Left lung (tissue), 10 donors: ENCODE results near the gene CYB5R4. TPM values are rescaled to one million over a fixed set of nuclear protein-coding genes. Genes with fewer than 3 reads are reported as not detected.
"Not testable (repeated sequence)": the region's sequence is repeated elsewhere in the genome, so short reads cannot be mapped to it uniquely, and the experiment has no call there.

Experiments
- ATAC-seq: fragments of 200-7000 bp; cut with Tn5 transposase; one replicate; pipeline ENCODE4 v1.9.1; 2020; ENCODE audit warnings: moderate library complexity
- DNase-seq, 4 donors: peaks; one replicate each; pipeline ENCODE4 v3.0.0-alpha.2; 2013 to 2020
- H3K27ac ChIP-seq, 2 donors: fragments of 200-600 bp; sonication (generic) in 1 of 2; one replicate each; pipeline versions ENCODE4 v1.5.0 to v1.8.0; 2020 to 2021
- H3K27me3 ChIP-seq, 2 donors: fragments of 200-600 bp; sonication (generic) in 1 of 2; one replicate each; pipeline versions ENCODE4 v1.5.0 to v1.8.0; 2020 to 2021
- H3K36me3 ChIP-seq, 2 donors: fragments of 200-600 bp; sonication (generic) in 1 of 2; one replicate each; pipeline versions ENCODE4 v1.5.0 to v1.8.0; 2020 to 2021
- H3K4me1 ChIP-seq, 2 donors: fragments of 200-600 bp; one replicate each; pipeline ENCODE4 v1.8.0; 2021
- H3K4me3 ChIP-seq, 2 donors: fragments of 200-600 bp; sonication (generic) in 1 of 2; one replicate each; pipeline versions ENCODE4 v1.5.0 to v1.8.0; 2020 to 2021; ENCODE audit warnings: mild to moderate bottlenecking in 1 of 2
- H3K9me3 ChIP-seq, 2 donors: fragments of 200-600 bp; sonication (generic) in 1 of 2; one replicate each; pipeline versions ENCODE4 v1.5.0 to v1.8.0; 2020 to 2021
- CTCF ChIP-seq, 2 donors: fragments of 200-600 bp; sonication (generic) in 1 of 2; IDR thresholded peaks; one replicate each; pipeline versions ENCODE4 v1.5.0 to v1.8.0; 2021; ENCODE audit warnings: antibody characterized with exemption in 2 of 2
- intact Hi-C, 2 donors: fragments of 100-400 bp; cut with DNase I; formaldehyde crosslinking; loops; one replicate each; pipeline versions ENCODE4 v1.11.2 to v1.14.2; 2022
- polyA plus RNA-seq, 6 donors: library from polyadenylated mRNA; unstranded; fragments of 120-200 nt; gene quantifications; one replicate each; pipeline ENCODE4 v1.2.1, GENCODE V29; 2013; ENCODE audit not compliant: insufficient read length in 6 of 6
- total RNA-seq, 2 donors: library from RNA; stranded (reverse); fragmentation: NEBNext Ultra II Directional; extraction: Animal tissue kit (Norgen Biotek cat#: 25700); gene quantifications; one replicate each; pipeline ENCODE4 v1.2.1, GENCODE V29; 2021
- donor health status: DM: no; HTN: yes; CAD: no.
- donor health status: DM: no; HTN: no; CAD: no.

Gene CYB5R4
- total and polyA plus RNA-seq, 8 donors: 9.0 to 44.3 (median 12.9) TPM

- Histone ChIP-seq H3K4me1 (no peaks in the 10 kb centered on the region), H3K27ac (no peak overlapping the region), H3K9me3 (no peaks in the 10 kb centered on the region), H3K4me3 (no peak overlapping the region), H3K36me3 (peaks cover 0 to 28% of the 10 kb centered on the region in 2 donors), H3K27me3 (no peaks in the 10 kb centered on the region)
- no peak for DNase-seq
- ATAC-seq: no peak
- intact Hi-C loops: no loop called here
- TF ChIP-seq CTCF (IDR thresholded peaks at IDR 0.05): no peak
Observed at GRCh38 chr6:83920017-83920416, 60.5 kb downstream of the CYB5R4 start.

- H3K27me3 ChIP-seq: no peaks in the 10 kb centered on the region
- no peak overlapping the region for H3K27ac ChIP-seq
- no peaks in the 10 kb centered on the region for H3K9me3 ChIP-seq
- no peak for TF ChIP-seq CTCF (IDR thresholded peaks at IDR 0.05)
- no peak for DNase-seq
- H3K4me3 ChIP-seq: no peak overlapping the region
- ATAC-seq: no peak
- peaks cover 0 to 41% of the 10 kb centered on the region in 2 donors for H3K36me3 ChIP-seq
- no peaks in the 10 kb centered on the region for H3K4me1 ChIP-seq
- intact Hi-C loops: no loop called here
Observed at GRCh38 chr6:83921315-83921714, 61.8 kb downstream of the CYB5R4 start.

- no peak overlapping the region for H3K4me3 ChIP-seq
- no peaks in the 10 kb centered on the region for H3K27me3 ChIP-seq
- no peak for TF ChIP-seq CTCF (IDR thresholded peaks at IDR 0.05)
- intact Hi-C loops: no loop called here
- ATAC-seq: no peak
- no peaks in the 10 kb centered on the region for H3K4me1 ChIP-seq
- no peak for DNase-seq
- peaks cover 0 to 83% of the 10 kb centered on the region in 2 donors for H3K36me3 ChIP-seq
- no peaks in the 10 kb centered on the region for H3K9me3 ChIP-seq
- no peak overlapping the region for H3K27ac ChIP-seq
Observed at GRCh38 chr6:83927470-83927869, 68.0 kb downstream of the CYB5R4 start.

- no peak overlapping the region for H3K4me3 ChIP-seq
- intact Hi-C loops: no loop called here
- H3K27me3 ChIP-seq: no peaks in the 10 kb centered on the region
- ATAC-seq (no peak), DNase-seq (no peak)
- H3K27ac ChIP-seq: no peak overlapping the region
- TF ChIP-seq CTCF (IDR thresholded peaks at IDR 0.05): no peak
- H3K4me1 ChIP-seq: no peaks in the 10 kb centered on the region
- no peaks in the 10 kb centered on the region for H3K9me3 ChIP-seq
- H3K36me3 ChIP-seq: peaks cover 0 to 82% of the 10 kb centered on the region in 2 donors
Observed at GRCh38 chr6:83928286-83928685, 68.8 kb downstream of the CYB5R4 start.

- ATAC-seq, H3K27ac ChIP-seq, intact Hi-C loops, H3K27me3 ChIP-seq, H3K4me1 ChIP-seq, H3K9me3 ChIP-seq, H3K4me3 ChIP-seq, DNase-seq: not testable (repeated sequence)
- peaks cover 0 to 23% of the 10 kb centered on the region in 2 donors for H3K36me3 ChIP-seq
Observed at GRCh38 chr6:83946201-83946833, 86.8 kb downstream of the CYB5R4 start.

GRCh38 chr6:83947983-83948382, 88.5 kb downstream of the CYB5R4 start:
- H3K27ac ChIP-seq, ATAC-seq, H3K4me3 ChIP-seq, DNase-seq, H3K9me3 ChIP-seq, H3K27me3 ChIP-seq, H3K4me1 ChIP-seq, intact Hi-C loops: not testable (repeated sequence)
- H3K36me3 ChIP-seq: peaks cover 0 to 11% of the 10 kb centered on the region in 2 donors
